Naive thymus-derived CD4-positive, alpha-beta T cell (primary cell): ENCODE data around the gene FCER1A. TPM values are rescaled to one million over a fixed set of nuclear protein-coding genes. Genes with fewer than 3 reads are reported as not detected.

Source experiments
- ATAC-seq: fragments of 150-1000 bp; cut with Tn5 transposase; 2 replicates; pipeline ENCODE4 v1.10.0; 2021; ENCODE audit warnings: mild to moderate bottlenecking, moderate library complexity
- CTCF ChIA-PET: fragments of 350-600 bp; sonication (Branson Sonifier 250); formaldehyde crosslinking; loops from one replicate; lab custom pipeline; 2021; ENCODE audit warnings: antibody characterized with exemption; lab: Charles Lee
- POLR2A ChIA-PET: fragments of 350-600 bp; sonication (Branson Sonifier 250); formaldehyde crosslinking; loops from one replicate; lab custom pipeline; 2021; ENCODE audit warnings: antibody characterized with exemption, inconsistent platforms; lab: Charles Lee
- DNase-seq, 9 donors: peaks; one replicate each; pipeline versions ENCODE4 v3.0.0 to v3.0.0-alpha.2; 2020 to 2022; ENCODE audit warnings: mixed read lengths in 1 of 9
- H3K27ac ChIP-seq: one replicate; pipeline ENCODE4 v1.7.0; 2013; ENCODE audit warnings: mild to moderate bottlenecking, low read depth, low read length, moderate library complexity
- H3K27me3 ChIP-seq, 2 donors: one replicate each; pipeline ENCODE4 v1.7.0; 2013; ENCODE audit warnings: low read length in 2 of 2, mild to moderate bottlenecking in 2 of 2, moderate library complexity in 2 of 2; ENCODE audit not compliant: control insufficient read depth in 2 of 2, insufficient read depth in 2 of 2
- H3K36me3 ChIP-seq, 3 experiments: 1 replicate in 2 of 3; 2 replicates in 1 of 3; pipeline ENCODE4 v1.7.0; 2013; ENCODE audit warnings: low read length in 3 of 3, mild to moderate bottlenecking in 3 of 3, moderate library complexity in 1 of 3; ENCODE audit not compliant: insufficient read depth in 3 of 3, control insufficient read depth in 2 of 3
- H3K4me1 ChIP-seq, 2 donors: one replicate each; pipeline ENCODE4 v1.7.0; 2013; ENCODE audit warnings: low read length in 2 of 2, mild to moderate bottlenecking in 2 of 2, moderate library complexity in 1 of 2; ENCODE audit not compliant: control insufficient read depth in 2 of 2, insufficient read depth in 2 of 2
- H3K4me3 ChIP-seq: 2 replicates; pipeline ENCODE4 v1.7.0; 2013; ENCODE audit warnings: mild to moderate bottlenecking, low read length
- H3K9me3 ChIP-seq, 3 experiments: 1 replicate in 2 of 3; 2 replicates in 1 of 3; pipeline ENCODE4 v1.7.0; 2013; ENCODE audit warnings: low read length in 3 of 3; ENCODE audit not compliant: control insufficient read depth in 2 of 3
- H3K27ac Mint-ChIP-seq, 9 donors: one replicate each; pipeline ENCODE4 v1.8.0; 2020 to 2022; ENCODE audit warnings: mixed read lengths in 9 of 9, mild to moderate bottlenecking in 8 of 9, moderate library complexity in 5 of 9, inconsistent platforms in 2 of 9
- H3K27me3 Mint-ChIP-seq, 5 donors: one replicate each; pipeline ENCODE4 v1.8.0; 2021 to 2022; ENCODE audit warnings: mixed read lengths in 5 of 5, mild to moderate bottlenecking in 1 of 5
- H3K36me3 Mint-ChIP-seq, 5 donors: one replicate each; pipeline ENCODE4 v1.8.0; 2020 to 2022; ENCODE audit warnings: mixed read lengths in 5 of 5, mild to moderate bottlenecking in 3 of 5, inconsistent platforms in 1 of 5
- H3K4me1 Mint-ChIP-seq, 7 donors: one replicate each; pipeline ENCODE4 v1.8.0; 2020 to 2022; ENCODE audit warnings: mixed read lengths in 7 of 7, mild to moderate bottlenecking in 3 of 7, inconsistent platforms in 1 of 7
- H3K4me3 Mint-ChIP-seq, 10 donors: one replicate each; pipeline ENCODE4 v1.8.0; 2020 to 2022; ENCODE audit warnings: mild to moderate bottlenecking in 10 of 10, mixed read lengths in 10 of 10, moderate library complexity in 6 of 10, inconsistent platforms in 2 of 10
- H3K9me3 Mint-ChIP-seq, 11 donors: one replicate each; pipeline ENCODE4 v1.8.0; 2020 to 2022; ENCODE audit warnings: mixed read lengths in 11 of 11, mild to moderate bottlenecking in 4 of 11, inconsistent platforms in 1 of 11, moderate library complexity in 1 of 11
- intact Hi-C, 2 donors: fragments of 100-400 bp; cut with micrococcal nuclease; formaldehyde crosslinking; loops; one replicate each; pipeline ENCODE4 v1.15.1; 2023
- polyA plus RNA-seq, 2 donors: library from polyadenylated mRNA; unstranded; fragments of 300-500 nt; fragmentation: Illumina TruSeq; gene quantifications; one replicate each; pipeline ENCODE4 v1.2.3, GENCODE V29; 2021
- total RNA-seq, 6 experiments: library from RNA in 5 of 6; stranded (reverse) in 5 of 6; gene quantifications; 1 replicate in 5 of 6; 2 replicates in 1 of 6; pipeline ENCODE4 v1.2.3 and lab custom pipeline; 2021 to 2026

FCER1A gene
- total and polyA plus RNA-seq, 7 experiments from 2014 or later, result 0.19 to 43.5 (median 0.81) TPM; not detected in 2

GRCh38 chr1:159279773-159280172 lies 22.4 kb upstream of the FCER1A start:
- Mint-ChIP-seq H3K4me3 (no peak overlapping the region), H3K27me3 (peaks cover 4 to 36% (median 23%) of the 10 kb centered on the region in 5 donors), H3K27ac (no peak overlapping the region), H3K9me3 (no peaks in the 10 kb centered on the region), H3K4me1 (peaks cover 0 to 1% (median 0%) of the 10 kb centered on the region in 7 donors), H3K36me3 (no peaks in the 10 kb centered on the region)
- Histone ChIP-seq H3K27ac (no peak overlapping the region), H3K4me3 (no peak overlapping the region), H3K27me3 (no peaks in the 10 kb centered on the region), H3K4me1 (no peaks in the 10 kb centered on the region), H3K36me3 (no peaks in the 10 kb centered on the region), H3K9me3 (no peaks in the 10 kb centered on the region)
- ChIA-PET POLR2A (no interaction called here), CTCF (no interaction called here)
- ATAC-seq (no peak), DNase-seq (no peak)
- intact Hi-C loops, result no loop called here

GRCh38 chr1:159282118-159282517 lies 20.0 kb upstream of the FCER1A start:
- no peaks in the 10 kb centered on the region for H3K27me3 ChIP-seq
- H3K27me3 Mint-ChIP-seq, result peaks cover 4 to 34% (median 20%) of the 10 kb centered on the region in 5 donors
- POLR2A ChIA-PET, result no interaction called here
- H3K4me3 ChIP-seq, result no peak overlapping the region
- no peaks in the 10 kb centered on the region for H3K36me3 Mint-ChIP-seq
- H3K4me1 Mint-ChIP-seq, result no peaks in the 10 kb centered on the region
- no peaks in the 10 kb centered on the region for H3K36me3 ChIP-seq
- no peak for ATAC-seq
- no peak overlapping the region for H3K27ac ChIP-seq
- H3K9me3 Mint-ChIP-seq, result no peaks in the 10 kb centered on the region
- CTCF ChIA-PET, result no interaction called here
- H3K9me3 ChIP-seq, result no peaks in the 10 kb centered on the region
- intact Hi-C loops, result no loop called here
- no peak overlapping the region for H3K27ac Mint-ChIP-seq
- no peaks in the 10 kb centered on the region for H3K4me1 ChIP-seq
- no peak for DNase-seq
- no peak overlapping the region for H3K4me3 Mint-ChIP-seq

- Histone ChIP-seq H3K9me3 (no peaks in the 10 kb centered on the region), H3K36me3 (no peaks in the 10 kb centered on the region), H3K27ac (no peak overlapping the region), H3K4me1 (no peaks in the 10 kb centered on the region), H3K4me3 (no peak overlapping the region), H3K27me3 (peaks cover 0 to 3% of the 10 kb centered on the region in 2 donors)
- no peak overlapping the region for H3K4me3 Mint-ChIP-seq
- H3K4me1 Mint-ChIP-seq, result no peaks in the 10 kb centered on the region
- ATAC-seq, result no peak
- no peak overlapping the region for H3K27ac Mint-ChIP-seq
- POLR2A ChIA-PET, result no interaction called here
- peaks cover 0 to 24% (median 15%) of the 10 kb centered on the region in 5 donors for H3K27me3 Mint-ChIP-seq
- H3K36me3 Mint-ChIP-seq, result no peaks in the 10 kb centered on the region
- intact Hi-C loops, result no loop called here
- no peak for DNase-seq
- peaks cover 0 to 2% (median 0%) of the 10 kb centered on the region in 11 donors for H3K9me3 Mint-ChIP-seq
- CTCF ChIA-PET, result no interaction called here
Observed at GRCh38 chr1:159289060-159289459, 13.1 kb upstream of the FCER1A start.

GRCh38 chr1:159291424-159291823 lies 10.7 kb upstream of the FCER1A start:
- no peak overlapping the region for H3K4me3 Mint-ChIP-seq
- Histone ChIP-seq H3K27me3 (peaks cover 0 to 3% of the 10 kb centered on the region in 2 donors), H3K9me3 (no peaks in the 10 kb centered on the region), H3K4me3 (no peak overlapping the region), H3K36me3 (no peaks in the 10 kb centered on the region), H3K27ac (no peak overlapping the region), H3K4me1 (no peaks in the 10 kb centered on the region)
- peaks cover 0 to 24% (median 15%) of the 10 kb centered on the region in 5 donors for H3K27me3 Mint-ChIP-seq
- H3K36me3 Mint-ChIP-seq, result no peaks in the 10 kb centered on the region
- no peak overlapping the region for H3K27ac Mint-ChIP-seq
- intact Hi-C loops, result no loop called here
- H3K9me3 Mint-ChIP-seq, result peaks cover 0 to 4% (median 0%) of the 10 kb centered on the region in 11 donors
- ATAC-seq (peak; percentile 29), DNase-seq (no peak)
- ChIA-PET CTCF (no interaction called here), POLR2A (no interaction called here)
- H3K4me1 Mint-ChIP-seq, result no peaks in the 10 kb centered on the region

- ChIA-PET POLR2A (no interaction called here), CTCF (no interaction called here)
- no peaks in the 10 kb centered on the region for H3K36me3 ChIP-seq
- Mint-ChIP-seq H3K27ac (no peak overlapping the region), H3K4me1 (no peaks in the 10 kb centered on the region), H3K9me3 (peaks cover 0 to 4% (median 0%) of the 10 kb centered on the region in 11 donors), H3K27me3 (peaks cover 4 to 14% (median 11%) of the 10 kb centered on the region in 5 donors), H3K36me3 (no peaks in the 10 kb centered on the region), H3K4me3 (no peak overlapping the region)
- intact Hi-C loops, result no loop called here
- no peak for DNase-seq
- H3K4me1 ChIP-seq, result no peaks in the 10 kb centered on the region
- no peaks in the 10 kb centered on the region for H3K9me3 ChIP-seq
- no peak for ATAC-seq
- no peak overlapping the region for H3K4me3 ChIP-seq
- no peaks in the 10 kb centered on the region for H3K27me3 ChIP-seq
- H3K27ac ChIP-seq, result no peak overlapping the region
Observed at GRCh38 chr1:159296706-159297375, 5.3 kb upstream of the FCER1A start.

GRCh38 chr1:159300146-159300545 lies 2.0 kb upstream of the FCER1A start:
- Mint-ChIP-seq H3K4me3 (no peak overlapping the region), H3K27ac (no peak overlapping the region), H3K27me3 (peaks cover 4 to 19% (median 17%) of the 10 kb centered on the region in 5 donors), H3K9me3 (peaks cover 0 to 4% (median 0%) of the 10 kb centered on the region in 11 donors), H3K4me1 (no peaks in the 10 kb centered on the region), H3K36me3 (no peaks in the 10 kb centered on the region)
- Histone ChIP-seq H3K36me3 (no peaks in the 10 kb centered on the region), H3K27me3 (no peaks in the 10 kb centered on the region), H3K4me1 (no peaks in the 10 kb centered on the region), H3K27ac (no peak overlapping the region), H3K9me3 (no peaks in the 10 kb centered on the region), H3K4me3 (no peak overlapping the region)
- intact Hi-C loops, result no loop called here
- DNase-seq, result no peak
- ChIA-PET CTCF (no interaction called here), POLR2A (no interaction called here)
- ATAC-seq, result no peak
